Measurements from ENCODE around the gene SHISA2.

- TF ChIP-seq TAF1 (IDR thresholded peaks at IDR 0.05; ENCODE audit: low read depth, low read length) (no peak), POU2F2 (IDR thresholded peaks at IDR 0.05; ENCODE audit: low read depth, low read length) (no peak), POLR2A (IDR thresholded peaks at IDR 0.05; ENCODE audit: low read depth, low read length) (no peak)
These were observed 8.5 kb upstream of the SHISA2 start for GRCh38 chr13:26060357-26060756.
